Peyer's patch (tissue), 4 donors: ENCODE measurements around the gene ANO6.

Source experiments
- POLR2A ChIP-seq, 2 donors: fragments of 450-650 bp; IDR thresholded peaks; one replicate each; pipeline ENCODE4 v1.5.1; 2017; ENCODE audit warnings: antibody characterized with exemption in 2 of 2, mild to moderate bottlenecking in 2 of 2, moderate library complexity in 2 of 2
- TF ChIP-seq, protein P1 (sequence below), 6 experiments: fragments of 450-650 bp in 4 of 6; fragments of 200-600 bp in 2 of 6; sonication (generic) in 1 of 6; IDR thresholded peaks; one replicate each; pipeline ENCODE4 v1.5.1; 2017 to 2019; ENCODE audit warnings: antibody characterized with exemption in 6 of 6, mild to moderate bottlenecking in 3 of 6, moderate library complexity in 1 of 6

DNA sequence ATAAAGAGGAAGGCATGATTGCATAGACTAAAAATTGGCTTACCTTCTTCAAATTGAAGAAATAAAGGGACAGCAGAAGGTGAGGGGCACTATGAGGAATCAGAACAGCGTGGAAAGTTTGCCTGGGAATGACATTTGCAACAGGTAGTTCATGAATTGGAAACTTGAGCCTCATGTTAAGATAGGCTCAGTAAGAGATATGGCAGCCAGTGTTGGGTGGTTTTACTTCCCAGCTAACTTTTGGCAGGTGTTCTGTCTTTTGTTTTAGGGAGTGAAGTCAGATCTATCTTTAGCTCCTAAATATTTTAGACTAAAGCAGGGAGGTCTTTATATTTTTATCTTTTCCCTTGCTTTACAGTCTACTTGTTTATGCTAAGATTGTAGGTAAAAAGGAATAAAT lies 122.4 kb downstream of the ANO6 start:
- TF ChIP-seq, protein P1, sequence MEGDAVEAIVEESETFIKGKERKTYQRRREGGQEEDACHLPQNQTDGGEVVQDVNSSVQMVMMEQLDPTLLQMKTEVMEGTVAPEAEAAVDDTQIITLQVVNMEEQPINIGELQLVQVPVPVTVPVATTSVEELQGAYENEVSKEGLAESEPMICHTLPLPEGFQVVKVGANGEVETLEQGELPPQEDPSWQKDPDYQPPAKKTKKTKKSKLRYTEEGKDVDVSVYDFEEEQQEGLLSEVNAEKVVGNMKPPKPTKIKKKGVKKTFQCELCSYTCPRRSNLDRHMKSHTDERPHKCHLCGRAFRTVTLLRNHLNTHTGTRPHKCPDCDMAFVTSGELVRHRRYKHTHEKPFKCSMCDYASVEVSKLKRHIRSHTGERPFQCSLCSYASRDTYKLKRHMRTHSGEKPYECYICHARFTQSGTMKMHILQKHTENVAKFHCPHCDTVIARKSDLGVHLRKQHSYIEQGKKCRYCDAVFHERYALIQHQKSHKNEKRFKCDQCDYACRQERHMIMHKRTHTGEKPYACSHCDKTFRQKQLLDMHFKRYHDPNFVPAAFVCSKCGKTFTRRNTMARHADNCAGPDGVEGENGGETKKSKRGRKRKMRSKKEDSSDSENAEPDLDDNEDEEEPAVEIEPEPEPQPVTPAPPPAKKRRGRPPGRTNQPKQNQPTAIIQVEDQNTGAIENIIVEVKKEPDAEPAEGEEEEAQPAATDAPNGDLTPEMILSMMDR (IDR thresholded peaks at IDR 0.05) = no peak
- TF ChIP-seq POLR2A (IDR thresholded peaks at IDR 0.05) = no peak
